ENCODE measurements around the gene LPCAT3.
A peak's percentile ranks its signal among the peaks of the same experiment; 100 is the strongest.

Gene LPCAT3

GRCh38 chr12:6998715-6999451, 19.4 kb downstream of the LPCAT3 start:
- DNase-seq: no peak

GRCh38 chr12:6996040-6996441, 22.2 kb downstream of the LPCAT3 start:
- no peak for DNase-seq

DNA sequence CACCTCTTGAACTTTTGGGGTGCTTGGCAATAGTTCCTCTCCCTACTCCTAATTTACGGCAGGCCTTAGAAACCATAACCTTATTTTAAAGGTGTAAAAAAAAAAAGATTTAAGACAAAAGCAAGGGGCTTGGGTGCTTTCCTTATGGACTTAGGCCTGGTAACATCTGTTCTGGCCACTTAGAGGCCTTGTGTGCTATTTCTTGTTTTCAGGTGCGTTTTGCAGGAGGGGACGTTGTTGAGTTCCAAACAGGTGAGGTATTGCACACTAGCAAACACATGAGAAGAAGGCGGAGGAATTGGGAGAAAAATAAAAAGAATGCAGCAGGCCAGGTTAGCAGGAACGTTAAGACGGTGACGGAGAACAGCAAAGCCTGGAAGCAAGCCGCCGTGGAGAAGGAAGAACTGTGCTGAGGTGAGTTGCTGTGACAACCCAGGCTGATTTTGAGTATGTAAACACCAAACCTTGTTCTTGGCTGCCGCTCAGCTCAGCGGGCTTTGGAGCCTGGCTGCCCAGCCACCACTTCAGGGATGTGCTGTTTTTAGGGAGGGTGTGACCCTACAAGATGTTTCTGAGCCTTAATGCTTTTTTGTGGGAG, 30.2 kb downstream of the LPCAT3 start:
- no peak for DNase-seq

- no peak for DNase-seq
Observed at GRCh38 chr12:6982532-6982931, 35.7 kb downstream of the LPCAT3 start.

- DNase-seq: no peak
Observed at GRCh38 chr12:6981152-6982052, 36.9 kb downstream of the LPCAT3 start.

DNA sequence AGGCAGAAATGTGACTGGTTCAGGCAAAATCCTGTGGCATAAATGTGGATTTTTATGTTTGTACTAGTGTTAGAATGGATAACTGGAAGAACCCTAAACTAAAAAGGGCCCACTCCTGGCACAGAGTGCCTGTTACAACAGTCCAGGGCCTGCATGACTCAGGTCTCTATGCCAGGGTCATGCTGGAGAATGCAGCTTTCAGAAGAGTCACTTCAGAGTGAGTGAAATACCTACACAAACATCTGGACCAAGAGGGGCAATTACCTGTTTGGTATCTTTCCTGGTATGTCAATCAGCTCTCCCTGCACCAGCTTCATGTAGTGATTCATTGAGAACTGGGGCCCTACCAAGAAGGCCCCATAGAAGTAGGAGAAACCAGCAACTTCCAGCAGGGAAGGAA, 37.5 kb downstream of the LPCAT3 start:
- no peak for DNase-seq

- DNase-seq: no peak
Observed at GRCh38 chr12:6980075-6980474, 38.2 kb downstream of the LPCAT3 start.

GRCh38 chr12:6979453-6979852, 38.8 kb downstream of the LPCAT3 start:
- no peak for DNase-seq

GRCh38 chr12:6979021-6979420, 39.3 kb downstream of the LPCAT3 start:
- DNase-seq: no peak

DNA sequence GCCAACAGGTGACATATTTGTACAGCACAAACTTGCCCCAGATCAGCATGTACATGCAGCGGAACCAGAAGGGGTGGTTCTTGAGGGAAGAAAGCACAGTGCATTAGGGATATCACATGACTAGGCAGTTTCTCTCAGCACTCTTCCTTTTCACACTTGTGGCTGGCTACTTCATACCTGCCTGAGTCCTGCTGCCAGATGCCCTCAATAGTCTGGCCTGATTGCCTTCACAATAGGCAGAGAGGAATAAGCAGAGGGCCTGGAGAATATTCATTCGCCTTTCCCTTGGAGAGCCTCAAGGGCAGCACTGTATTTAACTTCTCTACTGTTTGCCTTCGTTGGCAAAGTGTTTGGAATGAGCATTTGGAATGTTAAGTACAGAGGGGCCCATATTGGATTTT, 39.7 kb downstream of the LPCAT3 start:
- DNase-seq: no peak

DNA sequence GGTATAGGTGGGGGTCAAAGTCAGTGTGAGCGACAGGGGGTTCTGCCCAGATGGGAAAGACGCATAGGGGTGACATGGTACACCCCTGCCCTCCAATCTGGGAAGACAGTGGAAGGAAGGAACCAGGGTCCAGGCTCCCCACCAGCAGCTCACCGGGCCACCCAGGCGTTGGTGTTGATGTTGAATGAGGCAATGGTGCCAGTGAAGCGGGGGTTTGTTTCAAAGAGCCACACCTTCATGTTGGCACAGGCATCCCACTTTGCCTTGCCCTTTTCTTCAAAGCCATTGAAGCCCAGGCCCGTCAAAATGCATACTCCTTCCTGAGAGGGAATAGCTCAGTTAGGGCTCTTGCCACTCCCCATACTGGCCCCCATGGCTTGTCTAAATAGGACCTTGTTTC, 40.1 kb downstream of the LPCAT3 start:
- no peak for DNase-seq

GRCh38 chr12:6977653-6978052, 40.6 kb downstream of the LPCAT3 start:
- no peak for DNase-seq

DNA sequence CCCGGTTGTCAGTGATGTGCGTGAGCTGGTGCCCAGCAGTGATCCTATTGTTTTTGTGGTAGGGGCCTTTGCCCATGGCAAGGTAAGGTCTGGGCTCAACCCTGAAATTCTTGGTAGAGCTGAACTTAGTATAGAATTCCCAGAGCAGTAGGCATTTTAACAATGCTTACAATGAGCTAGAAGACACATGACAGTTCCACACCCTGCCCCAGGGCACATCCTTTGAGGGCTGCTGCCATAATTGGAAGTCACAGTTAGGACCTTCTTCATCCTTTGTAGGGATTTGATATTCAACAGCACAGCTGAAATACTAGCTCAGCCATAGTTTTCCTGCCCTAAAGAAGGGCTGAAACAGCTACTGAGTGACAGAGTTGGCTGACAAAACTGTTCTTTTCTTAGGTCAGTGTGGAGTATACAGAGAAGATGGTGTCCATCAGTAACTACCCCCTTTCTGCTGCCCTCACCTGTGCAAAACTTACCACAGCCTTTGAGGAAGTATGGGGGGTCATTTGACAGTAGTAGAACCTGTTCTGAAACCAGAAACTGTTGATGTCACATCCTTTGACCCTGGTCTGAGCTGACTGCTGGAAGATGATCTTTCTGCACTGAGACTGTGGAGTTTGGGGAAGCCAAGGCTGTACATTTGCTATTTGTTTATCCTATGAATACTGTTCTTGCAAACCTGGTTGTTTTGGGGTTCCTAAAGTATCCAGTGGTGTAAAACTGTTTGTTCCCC, 42.8 kb downstream of the LPCAT3 start:
- no peak for DNase-seq

- no peak for DNase-seq
Observed at GRCh38 chr12:6974180-6974579, 44.1 kb downstream of the LPCAT3 start.

- peak in 1 of 2 experiments; percentile 34 for DNase-seq
Observed at GRCh38 chr12:6970096-6970527, 48.2 kb downstream of the LPCAT3 start.

DNA sequence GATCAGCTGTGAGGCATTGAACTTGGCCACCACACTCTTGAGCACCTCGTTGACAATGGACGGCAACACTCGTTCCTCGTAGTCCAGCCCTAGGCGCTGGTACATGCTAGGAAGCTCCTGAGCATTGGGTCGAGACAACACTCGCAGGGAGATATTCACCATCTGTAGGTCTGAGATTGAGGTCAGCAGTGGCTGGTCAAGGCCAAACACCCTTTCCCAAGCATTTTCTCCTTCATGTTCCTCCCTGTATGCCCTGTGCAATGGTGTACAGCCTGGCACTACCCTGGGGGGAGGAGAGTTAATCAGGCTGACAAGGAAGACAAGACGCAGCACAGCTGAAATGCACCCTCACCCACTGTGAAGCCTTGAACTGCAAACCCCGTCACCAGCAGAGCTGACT, 49.9 kb downstream of the LPCAT3 start:
- no peak for DNase-seq

DNA sequence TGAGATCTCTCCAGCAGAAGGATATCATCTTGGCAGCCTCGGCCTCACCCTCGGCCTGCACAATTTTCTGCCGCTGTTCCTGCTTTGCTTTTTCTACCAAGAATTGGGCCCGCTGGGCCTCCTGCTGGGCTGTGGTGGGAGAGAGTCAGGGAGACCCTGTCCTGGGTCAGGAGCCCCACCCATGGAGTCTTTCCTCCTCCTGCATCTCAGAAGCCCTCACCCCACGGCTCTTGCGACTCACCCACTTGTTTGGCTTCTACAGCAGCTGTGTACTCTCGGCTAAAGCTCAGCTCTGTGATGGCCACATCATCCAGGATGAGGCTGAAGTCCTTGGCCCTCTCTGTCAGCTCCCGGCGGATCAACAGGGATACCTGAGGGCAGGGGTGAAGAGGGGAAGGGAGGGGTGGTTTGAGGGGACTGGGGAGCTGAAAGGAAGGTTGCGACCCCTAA, 50.6 kb downstream of the LPCAT3 start:
- no peak for DNase-seq

- DNase-seq: no peak
Observed at GRCh38 chr12:6966351-6966750, 51.9 kb downstream of the LPCAT3 start.

- DNase-seq: no peak
Observed at GRCh38 chr12:6965714-6966113, 52.6 kb downstream of the LPCAT3 start.

DNA sequence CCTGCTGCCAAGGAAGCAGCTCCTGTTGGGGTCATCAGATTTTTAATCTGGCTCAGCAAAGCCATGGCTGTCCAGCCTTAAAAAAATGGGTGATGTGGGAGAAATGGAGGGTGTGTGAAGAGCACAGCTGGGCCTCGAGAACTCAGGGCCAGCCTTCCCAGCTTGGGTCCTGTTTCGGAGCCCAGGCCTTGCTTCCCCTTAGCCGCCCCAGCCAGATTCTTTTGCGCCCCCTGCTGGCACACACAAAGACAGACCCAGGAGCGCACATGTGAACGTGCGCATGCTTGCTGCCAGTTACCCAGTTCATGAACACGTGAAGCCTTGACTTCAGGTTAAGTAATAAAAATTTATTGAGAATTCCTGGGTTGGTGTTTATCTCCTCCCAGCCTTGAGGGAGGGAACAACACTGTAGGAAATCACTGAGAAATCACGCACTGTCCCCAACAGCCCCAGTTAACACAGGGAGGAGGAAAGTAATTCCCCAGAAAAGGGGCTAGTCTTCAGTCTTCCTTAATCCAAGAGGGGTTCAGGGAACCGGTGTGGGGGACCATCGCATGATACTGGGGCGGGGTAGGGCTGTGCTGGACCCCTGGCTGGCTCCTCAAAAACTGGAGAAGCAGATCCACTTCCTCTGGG, 53.1 kb downstream of the LPCAT3 start:
- peak; percentile 35 to 45 for DNase-seq

- no peak for DNase-seq
Observed at GRCh38 chr12:6964605-6965025, 53.7 kb downstream of the LPCAT3 start.

- DNase-seq: no peak
Observed at GRCh38 chr12:6963791-6964413, 54.4 kb downstream of the LPCAT3 start.
